ENCODE measurements around the gene MAN2A1.

The MAN2A1 gene

GRCh38 chr5:109708813-109709212, 19.1 kb downstream of the MAN2A1 start (continued):
- TF ChIP-seq ZNF692 (tag by site-specific recombination; IDR thresholded peaks at IDR 0.05) (no peak), GLI2 (tag by site-specific recombination; IDR thresholded peaks at IDR 0.05; ENCODE audit: borderline replicate concordance, low read depth) (no peak), ZFP37 (tag by site-specific recombination; IDR thresholded peaks at IDR 0.05) (no peak), ZNF473 (tag by site-specific recombination; IDR thresholded peaks at IDR 0.05) (no peak), ZNF610 (tag by site-specific recombination; IDR thresholded peaks at IDR 0.05; ENCODE audit: borderline replicate concordance) (no peak), SP2 (tag by site-specific recombination; IDR thresholded peaks at IDR 0.05) (no peak), ZNF555 (tag by site-specific recombination; conservative IDR thresholded peaks at IDR 0.05) (no peak)

GRCh38 chr5:109709225-109709624, 19.5 kb downstream of the MAN2A1 start:
- ChIA-PET CTCF (no interaction called here), POLR2A (no interaction called here)
- Histone ChIP-seq H3K4me3 (ENCODE audit: low read depth, low read length) (no peak overlapping the region), H3K4me1 (ENCODE audit: control insufficient read depth, insufficient read depth, low read length) (no peaks in the 10 kb centered on the region), H3K36me3 (ENCODE audit: control insufficient read depth in 2 of 2, insufficient read depth in 1 of 2, low read length in 2 of 2) (no peaks in the 10 kb centered on the region), H3K9me3 (ENCODE audit: control insufficient read depth, insufficient read depth, low read depth, low read length) (no peaks in the 10 kb centered on the region), H3K27ac (ENCODE audit: extremely low read depth, low read depth, low read length) (no peak overlapping the region)
- TF ChIP-seq SP7 (tag by site-specific recombination; IDR thresholded peaks at IDR 0.05): no peak
- no peak for TF ChIP-seq ZNF112 (tag by site-specific recombination; IDR thresholded peaks at IDR 0.05)
- TF ChIP-seq ZNF560 (tag by site-specific recombination; IDR thresholded peaks at IDR 0.05; ENCODE audit: borderline replicate concordance): no peak
- no peak for TF ChIP-seq KLF1 (tag by site-specific recombination; IDR thresholded peaks at IDR 0.05)
- no peak for TF ChIP-seq ZNF391 (tag by site-specific recombination; IDR thresholded peaks at IDR 0.05; ENCODE audit: borderline replicate concordance, low read depth)
- TF ChIP-seq PATZ1 (tag by site-specific recombination; IDR thresholded peaks at IDR 0.05): no peak
- no peak for TF ChIP-seq ZNF792 (tag by site-specific recombination; IDR thresholded peaks at IDR 0.05)
- TF ChIP-seq ZSCAN18 (tag by site-specific recombination; IDR thresholded peaks at IDR 0.05): no peak
- no peak for TF ChIP-seq ZNF449 (tag by site-specific recombination; IDR thresholded peaks at IDR 0.05)
- no peak for TF ChIP-seq ZNF610 (tag by site-specific recombination; IDR thresholded peaks at IDR 0.05; ENCODE audit: borderline replicate concordance)
- no peak for TF ChIP-seq GLI4 (tag by site-specific recombination; IDR thresholded peaks at IDR 0.05)
- no peak for TF ChIP-seq ZNF366 (tag by site-specific recombination; conservative IDR thresholded peaks at IDR 0.05)

- Histone ChIP-seq H3K36me3 (ENCODE audit: control insufficient read depth in 2 of 2, insufficient read depth in 1 of 2, low read length in 2 of 2) (no peaks in the 10 kb centered on the region; a peak in 1 of 3 replicates), H3K27ac (ENCODE audit: extremely low read depth, low read depth, low read length) (no peak overlapping the region), H3K9me3 (ENCODE audit: control insufficient read depth, insufficient read depth, low read depth, low read length) (no peaks in the 10 kb centered on the region), H3K4me3 (ENCODE audit: low read depth, low read length) (no peak overlapping the region), H3K4me1 (ENCODE audit: control insufficient read depth, insufficient read depth, low read length) (no peaks in the 10 kb centered on the region)
- ChIA-PET CTCF (no interaction called here), POLR2A (no interaction called here)
- TF ChIP-seq ZNF76 (tag by site-specific recombination; IDR thresholded peaks at IDR 0.05; ENCODE audit: borderline replicate concordance, low read depth): no peak
These were observed 21.9 kb downstream of the MAN2A1 start for GRCh38 chr5:109711673-109712072.
